DND-41 (cell line): Measurements from ENCODE around the gene CLNS1A.

Source experiments
- CTCF ChIP-seq: IDR thresholded peaks from 2 replicates; pipeline ENCODE4 v1.5.1; 2012; ENCODE audit warnings: borderline replicate concordance, low read length, moderate library complexity, mild to moderate bottlenecking; ENCODE audit not compliant: poor library complexity, severe bottlenecking; ENCODE audit errors: extremely low read depth
- EZH2 ChIP-seq: IDR thresholded peaks from 3 replicates; pipeline ENCODE4 v1.6.1; 2012; ENCODE audit warnings: borderline replicate concordance, low read depth, mild to moderate bottlenecking, moderate library complexity, low read length, inconsistent platforms; ENCODE audit not compliant: severe bottlenecking

- TF ChIP-seq EZH2 (no peak), CTCF (no peak)
These were observed 69.3 kb downstream of the CLNS1A start for GRCh38 chr11:77568306-77568705.
